Naive thymus-derived CD4-positive, alpha-beta T cell (primary cell): Measurements from ENCODE around the gene CLSTN1. TPM values are rescaled to one million over a fixed set of nuclear protein-coding genes. Genes with fewer than 3 reads are reported as not detected.

Experiments used
- ATAC-seq: fragments of 150-1000 bp; cut with Tn5 transposase; 2 replicates; pipeline ENCODE4 v1.10.0; 2021; ENCODE audit warnings: mild to moderate bottlenecking, moderate library complexity
- CTCF ChIA-PET: fragments of 350-600 bp; sonication (Branson Sonifier 250); formaldehyde crosslinking; loops from one replicate; lab custom pipeline; 2021; ENCODE audit warnings: antibody characterized with exemption; lab: Charles Lee
- POLR2A ChIA-PET: fragments of 350-600 bp; sonication (Branson Sonifier 250); formaldehyde crosslinking; loops from one replicate; lab custom pipeline; 2021; ENCODE audit warnings: antibody characterized with exemption, inconsistent platforms; lab: Charles Lee
- DNase-seq, 9 donors: peaks; one replicate each; pipeline versions ENCODE4 v3.0.0 to v3.0.0-alpha.2; 2020 to 2022; ENCODE audit warnings: mixed read lengths in 1 of 9
- H3K27ac ChIP-seq: one replicate; pipeline ENCODE4 v1.7.0; 2013; ENCODE audit warnings: mild to moderate bottlenecking, low read depth, low read length, moderate library complexity
- H3K27me3 ChIP-seq, 2 donors: one replicate each; pipeline ENCODE4 v1.7.0; 2013; ENCODE audit warnings: low read length in 2 of 2, mild to moderate bottlenecking in 2 of 2, moderate library complexity in 2 of 2; ENCODE audit not compliant: control insufficient read depth in 2 of 2, insufficient read depth in 2 of 2
- H3K36me3 ChIP-seq, 3 experiments: 1 replicate in 2 of 3; 2 replicates in 1 of 3; pipeline ENCODE4 v1.7.0; 2013; ENCODE audit warnings: low read length in 3 of 3, mild to moderate bottlenecking in 3 of 3, moderate library complexity in 1 of 3; ENCODE audit not compliant: insufficient read depth in 3 of 3, control insufficient read depth in 2 of 3
- H3K4me1 ChIP-seq, 2 donors: one replicate each; pipeline ENCODE4 v1.7.0; 2013; ENCODE audit warnings: low read length in 2 of 2, mild to moderate bottlenecking in 2 of 2, moderate library complexity in 1 of 2; ENCODE audit not compliant: control insufficient read depth in 2 of 2, insufficient read depth in 2 of 2
- H3K4me3 ChIP-seq: 2 replicates; pipeline ENCODE4 v1.7.0; 2013; ENCODE audit warnings: mild to moderate bottlenecking, low read length
- H3K9me3 ChIP-seq, 3 experiments: 1 replicate in 2 of 3; 2 replicates in 1 of 3; pipeline ENCODE4 v1.7.0; 2013; ENCODE audit warnings: low read length in 3 of 3; ENCODE audit not compliant: control insufficient read depth in 2 of 3
- H3K27ac Mint-ChIP-seq, 9 donors: one replicate each; pipeline ENCODE4 v1.8.0; 2020 to 2022; ENCODE audit warnings: mixed read lengths in 9 of 9, mild to moderate bottlenecking in 8 of 9, moderate library complexity in 5 of 9, inconsistent platforms in 2 of 9
- H3K27me3 Mint-ChIP-seq, 5 donors: one replicate each; pipeline ENCODE4 v1.8.0; 2021 to 2022; ENCODE audit warnings: mixed read lengths in 5 of 5, mild to moderate bottlenecking in 1 of 5
- H3K36me3 Mint-ChIP-seq, 5 donors: one replicate each; pipeline ENCODE4 v1.8.0; 2020 to 2022; ENCODE audit warnings: mixed read lengths in 5 of 5, mild to moderate bottlenecking in 3 of 5, inconsistent platforms in 1 of 5
- H3K4me1 Mint-ChIP-seq, 7 donors: one replicate each; pipeline ENCODE4 v1.8.0; 2020 to 2022; ENCODE audit warnings: mixed read lengths in 7 of 7, mild to moderate bottlenecking in 3 of 7, inconsistent platforms in 1 of 7
- H3K4me3 Mint-ChIP-seq, 10 donors: one replicate each; pipeline ENCODE4 v1.8.0; 2020 to 2022; ENCODE audit warnings: mild to moderate bottlenecking in 10 of 10, mixed read lengths in 10 of 10, moderate library complexity in 6 of 10, inconsistent platforms in 2 of 10
- H3K9me3 Mint-ChIP-seq, 11 donors: one replicate each; pipeline ENCODE4 v1.8.0; 2020 to 2022; ENCODE audit warnings: mixed read lengths in 11 of 11, mild to moderate bottlenecking in 4 of 11, inconsistent platforms in 1 of 11, moderate library complexity in 1 of 11
- intact Hi-C, 2 donors: fragments of 100-400 bp; cut with micrococcal nuclease; formaldehyde crosslinking; loops; one replicate each; pipeline ENCODE4 v1.15.1; 2023
- polyA plus RNA-seq, 2 donors: library from polyadenylated mRNA; unstranded; fragments of 300-500 nt; fragmentation: Illumina TruSeq; gene quantifications; one replicate each; pipeline ENCODE4 v1.2.3, GENCODE V29; 2021
- total RNA-seq, 6 experiments: library from RNA in 5 of 6; stranded (reverse) in 5 of 6; gene quantifications; 1 replicate in 5 of 6; 2 replicates in 1 of 6; pipeline ENCODE4 v1.2.3 and lab custom pipeline; 2021 to 2026

Gene CLSTN1
- total and polyA plus RNA-seq, 7 experiments from 2014 or later = 16.9 to 116 (median 78.3) TPM

- Histone ChIP-seq H3K27me3 (no peaks in the 10 kb centered on the region), H3K4me1 (peaks cover 19 to 42% of the 10 kb centered on the region in 2 donors), H3K36me3 (peaks cover 0 to 47% (median 12%) of the 10 kb centered on the region in 3 experiments), H3K27ac (peak overlapping the region; percentile 16), H3K9me3 (no peaks in the 10 kb centered on the region), H3K4me3 (no peak overlapping the region)
- H3K4me3 Mint-ChIP-seq = peak overlapping the region in 2 of 10 donors; percentile 0 to 24
- no peaks in the 10 kb centered on the region for H3K27me3 Mint-ChIP-seq
- H3K27ac Mint-ChIP-seq = peak overlapping the region; percentile 24 to 86 (median 77)
- peaks cover 24 to 79% (median 63%) of the 10 kb centered on the region in 7 donors for H3K4me1 Mint-ChIP-seq
- intact Hi-C loops = no loop called here
- ChIA-PET CTCF (interaction anchor here (0.8 kb wide), 1 partner anchor 14 kb away, joined by 3 read pairs; no protein-coding TSS in a partner anchor), POLR2A (interaction anchor here (1.1 to 3.5 kb wide), 3 partner anchors 12 to 80 kb away, joined by 5 to 25 read pairs (median 7); no protein-coding TSS in a partner anchor)
- ATAC-seq (no peak), DNase-seq (no peak)
- H3K36me3 Mint-ChIP-seq = peaks cover 4 to 37% (median 27%) of the 10 kb centered on the region in 5 donors
- H3K9me3 Mint-ChIP-seq = no peaks in the 10 kb centered on the region
These were observed 113.7 kb downstream of the CLSTN1 start for GRCh38 chr1:9710037-9710436.

- H3K27me3 Mint-ChIP-seq = no peaks in the 10 kb centered on the region
- H3K27ac ChIP-seq = peak overlapping the region; percentile 47
- H3K9me3 Mint-ChIP-seq = peaks cover 0 to 6% (median 0%) of the 10 kb centered on the region in 11 donors
- peak overlapping the region in 3 of 10 donors; percentile 21 to 69 (median 52) for H3K4me3 Mint-ChIP-seq
- peaks cover 11 to 44% (median 24%) of the 10 kb centered on the region in 5 donors for H3K36me3 Mint-ChIP-seq
- no peak overlapping the region for H3K4me3 ChIP-seq
- H3K4me1 ChIP-seq = peaks cover 27 to 48% of the 10 kb centered on the region in 2 donors
- peaks cover 0 to 34% (median 2%) of the 10 kb centered on the region in 3 experiments for H3K36me3 ChIP-seq
- peak overlapping the region in 8 of 9 donors; percentile 38 to 82 (median 69) for H3K27ac Mint-ChIP-seq
- ATAC-seq = no peak
- CTCF ChIA-PET = interaction anchor here (0.6 to 0.8 kb wide), 3 partner anchors 8 to 735 kb away, joined by 3 read pairs; no protein-coding TSS in a partner anchor
- H3K27me3 ChIP-seq = no peaks in the 10 kb centered on the region
- POLR2A ChIA-PET = interaction anchor here (0.7 to 6.7 kb wide), 3 partner anchors 10 to 16 kb away, joined by 3 to 71 read pairs (median 3); no protein-coding TSS in a partner anchor
- H3K4me1 Mint-ChIP-seq = peaks cover 29 to 82% (median 70%) of the 10 kb centered on the region in 7 donors
- H3K9me3 ChIP-seq = no peaks in the 10 kb centered on the region
- intact Hi-C loops = no loop called here
- DNase-seq = no peak
These were observed 117.6 kb downstream of the CLSTN1 start for GRCh38 chr1:9706178-9706577.

- ATAC-seq = no peak
- H3K4me3 Mint-ChIP-seq = peak overlapping the region in 8 of 10 donors; percentile 19 to 75 (median 62)
- Histone ChIP-seq H3K9me3 (no peaks in the 10 kb centered on the region), H3K27ac (peak overlapping the region; percentile 18), H3K4me1 (peaks cover 27 to 49% of the 10 kb centered on the region in 2 donors), H3K27me3 (no peaks in the 10 kb centered on the region), H3K4me3 (no peak overlapping the region), H3K36me3 (peaks cover 0 to 35% (median 0%) of the 10 kb centered on the region in 3 experiments)
- intact Hi-C loops = no loop called here
- peaks cover 29 to 83% (median 72%) of the 10 kb centered on the region in 7 donors for H3K4me1 Mint-ChIP-seq
- ChIA-PET CTCF (interaction anchor here (0.7 to 0.8 kb wide), 2 partner anchors 9 to 53 kb away, joined by 3 read pairs; no protein-coding TSS in a partner anchor), POLR2A (interaction anchor here (1.2 to 6.7 kb wide), 4 partner anchors 8 to 77 kb away, joined by 3 to 71 read pairs (median 4); no protein-coding TSS in a partner anchor)
- peaks cover 0 to 6% (median 0%) of the 10 kb centered on the region in 11 donors for H3K9me3 Mint-ChIP-seq
- peak overlapping the region; percentile 63 to 93 (median 77) for H3K27ac Mint-ChIP-seq
- DNase-seq = no peak
- H3K36me3 Mint-ChIP-seq = peaks cover 11 to 46% (median 28%) of the 10 kb centered on the region in 5 donors
- H3K27me3 Mint-ChIP-seq = no peaks in the 10 kb centered on the region
These were observed 118.2 kb downstream of the CLSTN1 start for GRCh38 chr1:9705337-9706093.

GRCh38 chr1:9703681-9704080 lies 120.1 kb downstream of the CLSTN1 start:
- Mint-ChIP-seq H3K27ac (peak overlapping the region; percentile 69 to 96 (median 87)), H3K9me3 (peaks cover 0 to 6% (median 0%) of the 10 kb centered on the region in 11 donors), H3K4me3 (peak overlapping the region; percentile 27 to 75 (median 62)), H3K4me1 (peaks cover 38 to 91% (median 80%) of the 10 kb centered on the region in 7 donors), H3K36me3 (peaks cover 7 to 50% (median 23%) of the 10 kb centered on the region in 5 donors), H3K27me3 (no peaks in the 10 kb centered on the region)
- ChIA-PET CTCF (interaction anchor here (0.6 to 1.7 kb wide), 8 partner anchors 10 to 79 kb away, joined by 3 to 8 read pairs (median 5); no protein-coding TSS in a partner anchor), POLR2A (interaction anchor here (1.0 to 6.7 kb wide), 11 partner anchors 8 to 75 kb away, joined by 3 to 71 read pairs (median 5); no protein-coding TSS in a partner anchor)
- intact Hi-C loops = loop anchor here in 1 of 2 donors (1.0 kb wide), 1 partner anchor 14 kb away; no protein-coding TSS in a partner anchor
- Histone ChIP-seq H3K4me3 (peak overlapping the region; percentile 12), H3K36me3 (peaks cover 0 to 36% (median under 1%) of the 10 kb centered on the region in 3 experiments), H3K27me3 (no peaks in the 10 kb centered on the region), H3K4me1 (peaks cover 27 to 49% of the 10 kb centered on the region in 2 donors), H3K9me3 (no peaks in the 10 kb centered on the region), H3K27ac (peak overlapping the region; percentile 47)
- DNase-seq = no peak
- ATAC-seq = no peak

GRCh38 chr1:9703165-9703509 lies 120.6 kb downstream of the CLSTN1 start:
- H3K27ac Mint-ChIP-seq = peak overlapping the region; percentile 69 to 96 (median 87)
- Histone ChIP-seq H3K36me3 (peaks cover 0 to 41% (median 5%) of the 10 kb centered on the region in 3 experiments), H3K27me3 (no peaks in the 10 kb centered on the region), H3K4me1 (peaks cover 27 to 49% of the 10 kb centered on the region in 2 donors), H3K9me3 (no peaks in the 10 kb centered on the region), H3K27ac (peak overlapping the region; percentile 51), H3K4me3 (no peak overlapping the region)
- ChIA-PET CTCF (interaction anchor here (0.5 to 1.7 kb wide), 10 partner anchors 9 to 78 kb away, joined by 3 to 8 read pairs (median 4); no protein-coding TSS in a partner anchor), POLR2A (interaction anchor here (1.1 to 6.7 kb wide), 9 partner anchors 8 to 74 kb away, joined by 3 to 71 read pairs (median 5); no protein-coding TSS in a partner anchor)
- peaks cover 0 to 6% (median 0%) of the 10 kb centered on the region in 11 donors for H3K9me3 Mint-ChIP-seq
- H3K36me3 Mint-ChIP-seq = peaks cover 7 to 54% (median 26%) of the 10 kb centered on the region in 5 donors
- H3K27me3 Mint-ChIP-seq = no peaks in the 10 kb centered on the region
- intact Hi-C loops = no loop called here
- ATAC-seq (no peak), DNase-seq (no peak)
- peak overlapping the region; percentile 9 to 75 (median 60) for H3K4me3 Mint-ChIP-seq
- peaks cover 43 to 94% (median 83%) of the 10 kb centered on the region in 7 donors for H3K4me1 Mint-ChIP-seq

GRCh38 chr1:9701665-9702064 lies 122.1 kb downstream of the CLSTN1 start:
- peak overlapping the region in 7 of 9 donors; percentile 56 to 88 (median 79) for H3K27ac Mint-ChIP-seq
- H3K27me3 ChIP-seq = no peaks in the 10 kb centered on the region
- peaks cover 27 to 49% of the 10 kb centered on the region in 2 donors for H3K4me1 ChIP-seq
- ATAC-seq = no peak
- H3K9me3 ChIP-seq = no peaks in the 10 kb centered on the region
- peaks cover 0 to 38% (median 5%) of the 10 kb centered on the region in 3 experiments for H3K36me3 ChIP-seq
- ChIA-PET CTCF (interaction anchor here (0.6 to 1.7 kb wide), 3 partner anchors 10 to 115 kb away, joined by 3 to 6 read pairs (median 4); no protein-coding TSS in a partner anchor), POLR2A (interaction anchor here (0.7 to 6.7 kb wide), 6 partner anchors 10 to 87 kb away, joined by 3 to 71 read pairs (median 10); no protein-coding TSS in a partner anchor)
- H3K4me3 Mint-ChIP-seq = peak overlapping the region in 3 of 10 donors; percentile 19 to 35 (median 27)
- intact Hi-C loops = loop anchor here in 1 of 2 donors (1.0 kb wide), 1 partner anchor 11 kb away; no protein-coding TSS in a partner anchor
- peaks cover 7 to 51% (median 26%) of the 10 kb centered on the region in 5 donors for H3K36me3 Mint-ChIP-seq
- peaks cover 0 to 6% (median 0%) of the 10 kb centered on the region in 11 donors for H3K9me3 Mint-ChIP-seq
- H3K4me1 Mint-ChIP-seq = peaks cover 43 to 88% (median 74%) of the 10 kb centered on the region in 7 donors
- no peak overlapping the region for H3K27ac ChIP-seq
- no peak for DNase-seq
- no peak overlapping the region for H3K4me3 ChIP-seq
- H3K27me3 Mint-ChIP-seq = no peaks in the 10 kb centered on the region
